Activated naive CD8-positive, alpha-beta T cell treated with anti-CD3 and anti-CD28 coated beads for 36 hours (primary cell): ENCODE measurements around the gene ATF5. TPM values are rescaled to one million over a fixed set of nuclear protein-coding genes. Genes with fewer than 3 reads are reported as not detected.
"Not testable (repeated sequence)": the region's sequence is repeated elsewhere in the genome, so short reads cannot be mapped to it uniquely, and the experiment has no call there.

Experiments used
- DNase-seq: peaks from one replicate; pipeline ENCODE4 v3.0.0; 2021
- H3K27ac Mint-ChIP-seq: one replicate; pipeline ENCODE4 v1.8.0; 2022; ENCODE audit warnings: mild to moderate bottlenecking, moderate library complexity, mixed read lengths
- H3K27me3 Mint-ChIP-seq: one replicate; pipeline ENCODE4 v1.8.0; 2022; ENCODE audit warnings: mild to moderate bottlenecking, mixed read lengths
- H3K36me3 Mint-ChIP-seq: one replicate; pipeline ENCODE4 v1.8.0; 2021; ENCODE audit warnings: mild to moderate bottlenecking, mixed read lengths
- H3K4me1 Mint-ChIP-seq: one replicate; pipeline ENCODE4 v1.8.0; 2021; ENCODE audit warnings: mixed read lengths
- H3K4me3 Mint-ChIP-seq: one replicate; pipeline ENCODE4 v1.8.0; 2022; ENCODE audit warnings: mild to moderate bottlenecking, moderate library complexity, mixed read lengths
- H3K9me3 Mint-ChIP-seq: one replicate; pipeline ENCODE4 v1.8.0; 2022; ENCODE audit warnings: mixed read lengths
- total RNA-seq, 2 experiments: library from RNA; stranded (reverse); gene quantifications; one replicate each; pipeline ENCODE4 v1.2.3, GENCODE V29; 2021

ATF5 gene
- total RNA-seq, 2 experiments from 2014 or later = 23.4 to 25.4 TPM

GRCh38 chr19:49958596-49958995 lies 29.6 kb downstream of the ATF5 start:
- H3K36me3 Mint-ChIP-seq, H3K4me3 Mint-ChIP-seq, DNase-seq, H3K4me1 Mint-ChIP-seq, H3K9me3 Mint-ChIP-seq, H3K27ac Mint-ChIP-seq: not testable (repeated sequence)
- peaks cover 21% of the 10 kb centered on the region for H3K27me3 Mint-ChIP-seq

- H3K36me3 Mint-ChIP-seq, H3K9me3 Mint-ChIP-seq, H3K4me3 Mint-ChIP-seq, H3K4me1 Mint-ChIP-seq, H3K27ac Mint-ChIP-seq, DNase-seq: not testable (repeated sequence)
- H3K27me3 Mint-ChIP-seq = peaks cover 21% of the 10 kb centered on the region
Measured at GRCh38 chr19:49959892-49960291, 30.9 kb downstream of the ATF5 start.

- not testable (repeated sequence) for H3K9me3 Mint-ChIP-seq, H3K36me3 Mint-ChIP-seq, H3K27ac Mint-ChIP-seq, H3K4me1 Mint-ChIP-seq, H3K4me3 Mint-ChIP-seq, DNase-seq
- peaks cover 26% of the 10 kb centered on the region for H3K27me3 Mint-ChIP-seq
Measured at GRCh38 chr19:49960980-49961379, 32.0 kb downstream of the ATF5 start, which contains the start of gene SIGLEC11. TSS of gene SIGLEC11 (minus strand) at chr19:49961172. CDS start at chr19:49961081, 91 bp downstream.

GRCh38 chr19:49968279-49968922 lies 39.4 kb downstream of the ATF5 start:
- Mint-ChIP-seq H3K36me3 (no peaks in the 10 kb centered on the region), H3K4me3 (no peak overlapping the region), H3K4me1 (no peaks in the 10 kb centered on the region), H3K27me3 (peaks cover 31% of the 10 kb centered on the region), H3K27ac (no peak overlapping the region), H3K9me3 (no peaks in the 10 kb centered on the region)
- no peak for DNase-seq

GRCh38 chr19:49969355-49969754 lies 40.4 kb downstream of the ATF5 start:
- H3K27ac Mint-ChIP-seq, H3K9me3 Mint-ChIP-seq, H3K36me3 Mint-ChIP-seq, H3K4me3 Mint-ChIP-seq, DNase-seq, H3K4me1 Mint-ChIP-seq: not testable (repeated sequence)
- H3K27me3 Mint-ChIP-seq = peaks cover 25% of the 10 kb centered on the region

- no peak overlapping the region for H3K4me3 Mint-ChIP-seq
- no peak for DNase-seq
- no peaks in the 10 kb centered on the region for H3K9me3 Mint-ChIP-seq
- H3K27me3 Mint-ChIP-seq = peaks cover 10% of the 10 kb centered on the region
- H3K4me1 Mint-ChIP-seq = no peaks in the 10 kb centered on the region
- H3K36me3 Mint-ChIP-seq = peaks cover 3% of the 10 kb centered on the region
- no peak overlapping the region for H3K27ac Mint-ChIP-seq
Measured at GRCh38 chr19:49971991-49972411, 43.0 kb downstream of the ATF5 start.

- Mint-ChIP-seq H3K36me3 (peaks cover 3% of the 10 kb centered on the region), H3K9me3 (no peaks in the 10 kb centered on the region), H3K4me3 (no peak overlapping the region), H3K27ac (no peak overlapping the region), H3K27me3 (peaks cover 10% of the 10 kb centered on the region), H3K4me1 (no peaks in the 10 kb centered on the region)
- DNase-seq = no peak
Measured at GRCh38 chr19:49972841-49973240, 43.8 kb downstream of the ATF5 start.

- Mint-ChIP-seq H3K9me3 (no peaks in the 10 kb centered on the region), H3K27me3 (peaks cover 4% of the 10 kb centered on the region), H3K4me1 (no peaks in the 10 kb centered on the region), H3K27ac (no peak overlapping the region), H3K36me3 (peaks cover 3% of the 10 kb centered on the region), H3K4me3 (no peak overlapping the region)
- no peak for DNase-seq
Measured at GRCh38 chr19:49973987-49974386, 45.0 kb downstream of the ATF5 start.

GRCh38 chr19:49975051-49975450 lies 46.0 kb downstream of the ATF5 start:
- no peaks in the 10 kb centered on the region for H3K9me3 Mint-ChIP-seq
- peaks cover 3% of the 10 kb centered on the region for H3K36me3 Mint-ChIP-seq
- no peak overlapping the region for H3K4me3 Mint-ChIP-seq
- H3K27ac Mint-ChIP-seq = no peak overlapping the region
- H3K4me1 Mint-ChIP-seq = no peaks in the 10 kb centered on the region
- no peaks in the 10 kb centered on the region for H3K27me3 Mint-ChIP-seq
- no peak for DNase-seq

- no peak for DNase-seq
- H3K27ac Mint-ChIP-seq = no peak overlapping the region
- H3K36me3 Mint-ChIP-seq = peaks cover 3% of the 10 kb centered on the region
- no peaks in the 10 kb centered on the region for H3K27me3 Mint-ChIP-seq
- H3K4me1 Mint-ChIP-seq = no peaks in the 10 kb centered on the region
- H3K4me3 Mint-ChIP-seq = no peak overlapping the region
- no peaks in the 10 kb centered on the region for H3K9me3 Mint-ChIP-seq
Measured at GRCh38 chr19:49976496-49976895, 47.5 kb downstream of the ATF5 start.

- H3K27me3 Mint-ChIP-seq = no peaks in the 10 kb centered on the region
- H3K9me3 Mint-ChIP-seq = no peaks in the 10 kb centered on the region
- no peak overlapping the region for H3K4me3 Mint-ChIP-seq
- H3K27ac Mint-ChIP-seq = no peak overlapping the region
- H3K4me1 Mint-ChIP-seq = no peaks in the 10 kb centered on the region
- no peak for DNase-seq
- H3K36me3 Mint-ChIP-seq = peaks cover 3% of the 10 kb centered on the region
Measured at GRCh38 chr19:49977076-49977475, 48.1 kb downstream of the ATF5 start.

GRCh38 chr19:49977881-49978280 lies 48.9 kb downstream of the ATF5 start:
- H3K4me3 Mint-ChIP-seq = no peak overlapping the region
- H3K27me3 Mint-ChIP-seq = no peaks in the 10 kb centered on the region
- no peak for DNase-seq
- H3K27ac Mint-ChIP-seq = no peak overlapping the region
- peaks cover 3% of the 10 kb centered on the region for H3K36me3 Mint-ChIP-seq
- no peaks in the 10 kb centered on the region for H3K9me3 Mint-ChIP-seq
- no peaks in the 10 kb centered on the region for H3K4me1 Mint-ChIP-seq

GRCh38 chr19:49978324-49978723 lies 49.3 kb downstream of the ATF5 start:
- H3K4me3 Mint-ChIP-seq = no peak overlapping the region
- no peak for DNase-seq

GRCh38 chr19:49981603-49982593 lies 52.9 kb downstream of the ATF5 start:
- Mint-ChIP-seq H3K4me1 (peaks cover 3% of the 10 kb centered on the region), H3K4me3 (no peak overlapping the region), H3K27me3 (no peaks in the 10 kb centered on the region), H3K27ac (no peak overlapping the region), H3K9me3 (no peaks in the 10 kb centered on the region), H3K36me3 (peaks cover 8% of the 10 kb centered on the region)
- no peak for DNase-seq

More at GRCh38 chr19:49978324-49978723, 49.3 kb downstream of the ATF5 start:
- no peaks in the 10 kb centered on the region for H3K9me3 Mint-ChIP-seq
- no peaks in the 10 kb centered on the region for H3K27me3 Mint-ChIP-seq
- no peaks in the 10 kb centered on the region for H3K4me1 Mint-ChIP-seq
- no peak overlapping the region for H3K27ac Mint-ChIP-seq
- H3K36me3 Mint-ChIP-seq = peaks cover 3% of the 10 kb centered on the region
